ENCODE measurements around the gene AGRN.
"Not testable (repeated sequence)": the region's sequence is repeated elsewhere in the genome, so short reads cannot be mapped to it uniquely, and the experiment has no call there.

AGRN gene

DNA sequence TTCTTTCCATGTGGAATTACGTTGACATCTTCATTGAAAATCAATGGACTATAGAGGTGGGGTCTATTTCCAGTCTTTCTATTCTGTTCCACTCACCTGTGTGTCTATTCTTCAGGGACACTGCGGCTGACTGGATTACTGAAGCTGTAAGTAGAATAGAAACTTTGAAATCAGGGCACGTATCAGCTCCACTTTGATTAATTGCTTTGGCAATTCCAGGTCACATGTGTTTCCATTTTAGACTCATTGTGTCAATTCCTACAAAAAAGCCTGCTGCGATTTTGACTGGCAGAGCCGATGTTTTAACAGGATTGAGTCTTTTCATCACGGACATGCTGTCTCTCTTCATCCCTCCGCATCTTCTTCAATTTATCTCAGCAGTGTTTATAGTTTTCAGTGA, 75.1 kb downstream of the AGRN start:
- DNase-seq, result no peak

DNA sequence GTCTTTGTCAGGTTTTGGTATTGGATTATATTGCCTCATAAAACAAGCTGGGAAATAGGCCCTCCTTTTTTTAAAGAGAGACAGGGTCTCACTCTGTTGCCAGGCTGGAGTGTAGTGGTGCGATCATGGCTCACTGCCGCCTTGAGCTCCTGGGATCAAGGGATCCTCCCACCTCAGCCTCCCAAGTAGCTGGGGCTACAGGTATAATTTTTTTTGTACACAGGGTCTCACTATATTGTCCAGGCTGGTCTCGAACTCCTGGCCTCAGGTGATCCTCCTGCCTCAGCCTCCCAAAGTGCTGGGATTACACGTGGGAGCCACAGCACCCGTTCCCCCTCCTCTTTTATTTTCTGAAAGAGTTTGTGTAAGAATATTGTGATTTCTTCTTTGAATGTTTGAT, 76.2 kb downstream of the AGRN start:
- DNase-seq, result not testable (repeated sequence)

DNA sequence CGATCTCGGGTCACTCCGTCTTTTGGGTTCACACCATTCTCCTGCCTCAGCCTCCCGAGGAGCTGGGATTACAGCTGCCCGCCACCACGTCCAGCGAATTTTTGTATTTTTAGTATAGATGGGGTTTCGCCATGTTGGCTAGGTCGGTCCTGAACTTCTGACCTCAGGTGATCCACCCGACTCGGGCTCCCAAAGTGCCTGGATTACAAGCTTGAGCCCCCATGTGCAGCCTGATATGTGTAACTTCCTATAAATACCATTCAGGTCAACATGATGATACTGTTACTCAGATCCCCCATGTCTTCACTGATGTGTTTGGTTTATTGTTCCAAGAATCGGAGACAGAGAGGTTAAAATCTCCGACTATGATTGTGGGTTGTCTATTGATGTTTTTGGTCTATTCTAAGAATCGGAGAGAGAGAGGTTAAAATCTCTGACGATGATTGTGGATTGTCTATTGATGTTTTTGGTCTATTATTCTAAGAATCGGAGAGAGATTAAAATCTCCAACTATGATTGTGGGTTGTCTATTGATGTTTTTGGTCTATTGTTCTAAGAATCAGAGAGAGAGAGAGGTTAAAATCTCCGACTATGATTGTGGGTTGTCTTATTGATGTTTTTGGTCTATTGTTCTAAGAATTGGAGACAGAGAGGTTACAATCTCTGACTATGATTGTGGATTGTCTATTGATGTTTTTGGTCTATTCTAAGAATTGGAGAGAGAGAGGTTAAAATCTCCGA, 78.9 kb downstream of the AGRN start:
- DNase-seq, result no peak

DNA sequence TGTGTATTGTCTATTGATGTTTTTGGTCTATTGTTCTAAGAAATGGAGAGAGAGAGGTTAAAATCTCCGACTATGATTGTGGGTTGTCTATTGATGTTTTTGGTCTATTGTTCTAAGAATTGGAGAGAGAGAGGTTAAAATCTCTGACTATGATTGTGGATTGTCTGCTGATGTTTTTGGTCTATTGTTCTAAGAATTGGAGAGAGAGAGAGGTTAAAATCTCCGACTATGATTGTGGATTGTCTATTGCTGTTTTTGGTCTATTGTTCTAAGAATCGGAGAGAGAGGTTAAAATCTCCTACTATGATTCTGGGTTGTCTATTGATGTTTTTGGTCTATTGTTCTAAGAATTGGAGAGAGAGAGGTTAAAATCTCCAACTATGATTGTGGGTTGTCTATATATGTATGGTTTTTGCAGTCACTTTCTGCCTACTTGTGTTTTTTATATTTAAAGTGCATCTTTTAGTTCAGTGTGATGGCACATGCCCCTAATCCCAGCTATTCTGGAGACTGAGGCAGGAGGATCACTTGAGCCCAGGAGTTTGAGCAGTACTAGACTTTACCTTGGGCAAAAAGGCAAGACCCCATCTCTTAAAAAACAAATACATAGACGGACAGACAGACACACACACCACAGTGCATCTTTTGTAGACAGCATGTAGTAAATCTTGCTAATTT, 79.7 kb downstream of the AGRN start:
- no peak for DNase-seq

DNA sequence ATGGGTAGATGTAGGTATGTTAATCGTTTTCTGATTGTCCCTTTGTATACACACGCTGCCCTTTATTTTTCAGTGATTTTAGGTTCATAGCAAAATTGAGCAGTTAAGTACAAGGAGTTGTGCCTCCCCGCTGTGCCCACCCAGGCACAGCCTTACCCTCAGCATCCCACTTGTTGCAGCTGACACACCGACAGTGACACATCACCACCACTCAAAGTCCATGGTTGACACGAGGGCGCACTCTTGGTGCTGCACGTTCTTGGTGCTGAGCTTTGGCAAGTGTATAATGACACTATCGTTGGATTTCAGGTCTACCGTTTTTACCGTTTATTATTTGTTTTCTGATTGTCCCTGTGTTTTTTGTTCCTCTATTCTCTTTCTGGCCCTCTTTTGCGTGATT, 80.4 kb downstream of the AGRN start:
- DNase-seq, result no peak

DNA sequence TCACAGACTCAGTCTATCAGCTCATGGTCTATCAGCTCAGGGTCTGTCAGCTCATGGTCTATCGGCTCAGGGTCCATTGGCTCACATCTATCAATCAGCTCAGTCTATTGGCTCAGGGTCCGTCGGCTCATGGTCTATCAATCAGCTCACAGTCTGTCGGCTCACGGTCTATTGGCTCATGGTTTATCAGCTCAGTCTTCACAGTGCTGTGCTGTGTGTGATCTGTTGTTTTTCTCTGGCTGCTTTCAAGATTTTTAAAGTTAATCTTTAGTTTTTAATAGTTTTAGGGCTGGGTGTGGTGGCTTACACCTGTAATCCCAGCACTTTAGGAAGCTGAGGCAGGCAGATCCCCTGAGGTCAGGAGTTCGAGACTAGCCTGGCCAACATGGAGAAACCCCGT, 81.6 kb downstream of the AGRN start:
- DNase-seq, result no peak

DNA sequence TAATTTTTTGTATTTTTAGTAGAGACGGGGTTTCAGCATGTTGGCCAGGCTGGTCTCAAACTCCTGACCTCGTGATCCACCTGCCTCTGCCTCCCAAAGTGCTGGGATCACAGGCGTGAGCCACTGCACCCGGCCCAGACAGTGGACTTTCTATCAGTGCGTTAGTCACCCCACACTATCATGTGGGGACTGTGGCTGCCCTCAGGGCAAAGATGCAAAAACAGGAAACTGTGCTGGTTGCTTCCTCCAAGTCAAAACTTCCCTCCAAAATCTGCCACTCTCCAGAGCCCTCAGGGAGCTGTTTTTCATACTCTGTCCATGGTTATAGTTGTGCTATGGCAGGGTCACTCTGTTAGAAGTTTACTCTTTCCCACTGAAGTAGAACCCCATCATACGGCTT, 84.2 kb downstream of the AGRN start:
- DNase-seq, result not testable (repeated sequence)
